Measurements from ENCODE around the gene SMURF1.

SMURF1 gene

GRCh38 chr7:99141841-99142726 lies 1.8 kb downstream of the SMURF1 start:
- peak in 1 of 2 experiments; percentile 8 for DNase-seq

- DNase-seq: no peak
Measured at GRCh38 chr7:99141334-99141733, 2.6 kb downstream of the SMURF1 start.

GRCh38 chr7:99140813-99141212 lies 3.1 kb downstream of the SMURF1 start:
- no peak for DNase-seq

- no peak for DNase-seq
Measured at GRCh38 chr7:99139036-99139435, 4.9 kb downstream of the SMURF1 start.

GRCh38 chr7:99137411-99138180 lies 6.3 kb downstream of the SMURF1 start:
- DNase-seq: no peak

GRCh38 chr7:99135938-99136337 lies 8.0 kb downstream of the SMURF1 start:
- no peak for DNase-seq

- no peak for DNase-seq
Measured at GRCh38 chr7:99133766-99134564, 9.9 kb downstream of the SMURF1 start.

- DNase-seq: no peak
Measured at GRCh38 chr7:99132595-99133321, 11.2 kb downstream of the SMURF1 start.

- no peak for DNase-seq
Measured at GRCh38 chr7:99131290-99131689, 12.6 kb downstream of the SMURF1 start.

- DNase-seq: no peak
Measured at GRCh38 chr7:99129536-99129935, 14.4 kb downstream of the SMURF1 start.

- DNase-seq: no peak
Measured at GRCh38 chr7:99129001-99129400, 14.9 kb downstream of the SMURF1 start.

GRCh38 chr7:99128076-99128950 lies 15.6 kb downstream of the SMURF1 start:
- no peak for DNase-seq

- no peak for DNase-seq
Measured at GRCh38 chr7:99127636-99128035, 16.3 kb downstream of the SMURF1 start.

GRCh38 chr7:99126921-99127553 lies 16.9 kb downstream of the SMURF1 start:
- DNase-seq: no peak

- DNase-seq: no peak
Measured at GRCh38 chr7:99125505-99125865, 18.4 kb downstream of the SMURF1 start.

- no peak for DNase-seq
Measured at GRCh38 chr7:99124751-99125504, 19.0 kb downstream of the SMURF1 start.

GRCh38 chr7:99124236-99124635 lies 19.7 kb downstream of the SMURF1 start:
- peak in 1 of 2 experiments; percentile 27 for DNase-seq

- no peak for DNase-seq
Measured at GRCh38 chr7:99123571-99124033, 20.3 kb downstream of the SMURF1 start.

- DNase-seq: no peak
Measured at GRCh38 chr7:99122762-99123161, 21.1 kb downstream of the SMURF1 start.

GRCh38 chr7:99121496-99122021 lies 22.3 kb downstream of the SMURF1 start:
- DNase-seq: no peak
